GM06990 (cell line): Measurements from ENCODE around the gene CCDC34.

Experiments
- DNase-seq: peaks from one replicate; pipeline ENCODE4 v3.0.0-alpha.2; 2011; ENCODE audit not compliant: insufficient read length; ENCODE audit errors: extremely low read depth
- H3K27me3 ChIP-seq: replicated peaks from 2 replicates; pipeline ENCODE4 v1.6.0; 2011; ENCODE audit warnings: low read length; ENCODE audit not compliant: control insufficient read depth, insufficient read depth
- H3K36me3 ChIP-seq: 2 replicates; pipeline ENCODE4 v1.5.1; 2011; ENCODE audit warnings: low read length; ENCODE audit not compliant: control insufficient read depth, insufficient read depth
- H3K4me3 ChIP-seq: replicated peaks from 2 replicates; pipeline ENCODE4 v1.5.1; 2011; ENCODE audit warnings: low read depth, mild to moderate bottlenecking, control low read depth, low read length
- CTCF ChIP-seq: IDR thresholded peaks from 2 replicates; pipeline ENCODE4 v1.5.1; 2011; ENCODE audit warnings: low read length, control low read depth, mild to moderate bottlenecking, inconsistent platforms; ENCODE audit not compliant: insufficient read depth, poor library complexity, severe bottlenecking

CCDC34 gene

GRCh38 chr11:27310182-27310581 is 52.8 kb downstream of the CCDC34 start:
- DNase-seq = no peak
- TF ChIP-seq CTCF = no peak
- Histone ChIP-seq H3K36me3 (no peaks in the 10 kb centered on the region), H3K4me3 (no peak overlapping the region), H3K27me3 (no peaks in the 10 kb centered on the region)

DNA sequence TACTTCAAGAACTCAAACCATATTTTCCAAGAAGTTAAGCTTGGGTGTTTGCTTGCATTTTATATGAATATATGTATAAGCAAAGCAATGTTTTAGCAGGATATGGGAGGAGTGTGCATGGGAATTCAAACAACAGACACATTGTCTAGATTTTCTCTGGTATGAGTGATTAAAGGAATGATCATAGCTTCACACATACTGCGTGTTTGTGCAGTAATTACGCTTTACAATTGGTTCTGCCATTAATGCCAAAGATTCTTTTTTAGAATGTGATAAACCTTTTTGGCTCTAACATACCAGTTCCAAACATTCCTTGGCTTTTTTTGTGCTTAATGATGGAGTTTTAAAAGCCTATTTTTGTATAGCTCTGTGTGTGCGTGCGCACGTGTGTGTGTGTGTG is 54.0 kb downstream of the CCDC34 start:
- Histone ChIP-seq H3K4me3 (no peak overlapping the region), H3K27me3 (no peaks in the 10 kb centered on the region), H3K36me3 (no peaks in the 10 kb centered on the region)
- DNase-seq = no peak
- TF ChIP-seq CTCF = no peak

DNA sequence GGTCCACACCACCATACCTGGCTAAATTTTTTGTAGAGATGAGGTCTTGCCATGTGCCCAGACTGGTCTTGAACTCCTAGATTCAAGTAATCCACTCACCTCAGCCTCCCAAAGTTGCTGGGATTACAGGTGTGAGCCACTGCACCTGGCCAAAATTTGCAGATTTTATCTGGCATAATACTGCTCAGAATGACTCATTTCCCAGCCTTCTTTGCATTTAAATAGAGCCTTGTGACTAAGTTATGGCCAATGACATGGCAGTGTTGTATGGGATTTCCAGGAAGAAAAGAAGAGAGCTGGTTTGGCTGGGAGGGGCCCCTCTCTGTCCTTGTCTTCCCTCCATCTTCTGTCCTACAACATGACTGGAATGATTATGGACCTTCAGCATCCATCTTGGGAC is 55.8 kb downstream of the CCDC34 start:
- no peak for TF ChIP-seq CTCF
- Histone ChIP-seq H3K36me3 (no peaks in the 10 kb centered on the region), H3K27me3 (no peaks in the 10 kb centered on the region), H3K4me3 (no peak overlapping the region)
- DNase-seq = no peak

- Histone ChIP-seq H3K36me3 (no peaks in the 10 kb centered on the region), H3K4me3 (no peak overlapping the region), H3K27me3 (no peaks in the 10 kb centered on the region)
- TF ChIP-seq CTCF = no peak
- DNase-seq = no peak
These were observed 57.3 kb downstream of the CCDC34 start for GRCh38 chr11:27305751-27306150.

DNA sequence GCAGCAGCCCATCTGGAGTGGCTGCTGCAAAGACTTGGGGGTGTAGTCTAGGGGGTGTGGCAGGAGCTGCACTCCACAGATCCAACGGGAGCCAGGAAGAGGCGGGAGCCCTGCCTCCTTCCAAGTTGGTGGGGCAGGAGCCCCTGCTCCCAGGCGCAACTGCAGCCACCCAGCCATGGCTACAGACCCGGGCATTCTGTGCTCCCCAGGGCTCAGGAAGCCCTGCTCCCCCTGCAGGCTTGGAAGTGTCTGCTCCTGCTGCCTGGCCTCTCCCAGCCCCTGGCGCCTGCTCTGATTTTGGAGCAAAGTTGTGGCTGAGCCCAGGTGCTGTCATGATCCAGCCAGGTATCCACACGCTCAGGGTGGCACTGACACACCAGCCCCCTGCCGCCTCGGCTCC is 58.5 kb downstream of the CCDC34 start:
- Histone ChIP-seq H3K36me3 (no peaks in the 10 kb centered on the region), H3K4me3 (no peak overlapping the region), H3K27me3 (no peaks in the 10 kb centered on the region)
- TF ChIP-seq CTCF = no peak
- no peak for DNase-seq

DNA sequence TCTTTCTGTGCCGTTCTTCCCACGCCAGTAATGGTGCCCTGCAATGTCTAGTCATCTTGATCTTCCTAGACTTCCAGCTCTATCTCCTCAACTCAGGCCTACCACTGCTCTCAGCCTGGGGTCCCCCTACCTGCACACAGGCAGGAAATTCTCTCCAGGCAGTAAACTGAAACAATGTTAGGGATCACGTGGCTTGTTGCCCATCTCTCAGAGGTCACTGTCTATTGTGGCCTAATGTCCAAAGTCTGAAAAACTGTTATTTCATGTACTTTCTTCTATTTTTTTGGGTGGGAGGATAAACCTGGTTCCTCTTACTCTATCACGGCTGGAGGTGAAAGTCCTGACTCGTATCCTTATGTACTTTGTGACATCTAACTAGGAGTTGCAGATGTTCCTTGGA is 59.1 kb downstream of the CCDC34 start:
- no peak overlapping the region for H3K4me3 ChIP-seq

More for the DNA sequence above, 59.1 kb downstream of the CCDC34 start:
- H3K27me3 ChIP-seq = no peaks in the 10 kb centered on the region
- no peaks in the 10 kb centered on the region for H3K36me3 ChIP-seq
- no peak for TF ChIP-seq CTCF
- DNase-seq = no peak
